Activated CD8-positive, alpha-beta memory T cell treated with anti-CD3 and anti-CD28 coated beads for 4 hours (primary cell): ENCODE data around the gene POU2F3.
A peak's percentile ranks its signal among the peaks of the same experiment; 100 is the strongest.

Experiments
- DNase-seq, 2 donors: peaks; one replicate each; pipeline ENCODE4 v3.0.0-alpha.2; 2020; ENCODE audit warnings: low read depth in 2 of 2

POU2F3 gene

DNA sequence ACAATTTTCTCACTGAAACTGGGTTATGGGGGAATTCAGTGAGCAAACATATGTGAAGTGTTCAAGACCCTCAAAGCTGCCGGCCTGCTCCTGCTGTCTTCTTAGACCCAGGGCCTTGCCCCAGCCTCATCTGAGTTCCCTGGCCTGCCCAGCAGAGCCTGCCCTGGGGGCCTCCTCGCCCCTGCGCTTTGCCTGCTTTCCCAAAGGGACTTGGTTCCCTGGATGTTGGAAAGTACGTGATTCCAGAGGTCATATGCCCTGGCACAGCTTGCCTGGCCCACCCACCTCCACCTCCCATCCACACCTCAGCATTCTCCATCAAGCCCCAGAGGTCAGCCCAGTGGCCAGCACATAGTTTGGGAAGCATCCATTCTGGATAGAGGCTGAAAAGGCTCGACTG is 13.7 kb upstream of the POU2F3 start:
- DNase-seq: no peak

DNA sequence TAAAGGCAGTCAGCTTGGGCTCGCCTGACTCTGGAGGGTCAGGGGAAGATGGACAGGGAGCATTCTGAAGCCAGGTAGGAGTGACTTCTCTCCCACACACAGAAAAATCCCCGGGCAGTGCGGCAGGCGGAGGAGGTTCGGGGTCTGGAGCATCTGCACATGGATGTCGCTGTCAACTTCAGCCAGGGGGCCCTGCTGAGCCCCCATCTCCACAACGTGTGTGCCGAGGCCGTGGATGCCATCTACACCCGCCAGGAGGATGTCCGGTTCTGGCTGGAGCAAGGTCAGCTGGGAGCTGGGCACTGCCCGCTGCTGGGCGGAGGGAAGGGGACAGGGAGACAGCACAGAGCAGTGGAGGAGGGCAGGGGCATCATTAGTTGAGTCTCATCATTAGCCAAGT is 13.2 kb upstream of the POU2F3 start:
- no peak for DNase-seq

DNA sequence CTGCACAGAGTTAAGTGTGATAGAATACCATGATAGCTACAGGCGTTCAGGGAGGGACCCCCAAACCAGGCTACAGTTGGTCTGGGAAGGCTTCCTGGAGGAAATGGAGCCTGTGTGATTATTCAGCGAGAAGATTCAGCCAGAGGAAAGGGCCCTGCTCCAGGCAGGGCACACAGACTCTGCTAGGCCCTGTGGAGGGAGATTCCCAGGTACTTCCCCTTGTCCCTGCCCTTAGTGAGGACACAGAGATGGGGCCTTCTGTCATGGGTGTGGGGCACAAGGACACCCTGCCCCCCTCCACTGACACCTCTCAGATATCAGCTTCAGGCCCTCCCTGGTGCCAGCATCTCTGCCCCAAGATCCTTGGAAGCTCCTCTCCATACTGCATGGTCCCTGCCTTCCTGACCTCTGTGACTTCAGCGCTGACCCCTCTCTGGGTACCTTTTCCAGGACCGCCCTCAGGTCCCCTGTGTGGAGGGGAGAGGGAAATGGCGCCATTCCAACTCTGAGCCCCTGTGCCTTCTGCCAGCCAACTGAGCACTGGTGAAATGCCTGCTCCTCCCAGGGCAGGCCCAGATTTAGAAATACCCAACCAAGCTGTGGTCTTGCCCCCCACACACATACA is 12.6 kb upstream of the POU2F3 start:
- DNase-seq: no peak

DNA sequence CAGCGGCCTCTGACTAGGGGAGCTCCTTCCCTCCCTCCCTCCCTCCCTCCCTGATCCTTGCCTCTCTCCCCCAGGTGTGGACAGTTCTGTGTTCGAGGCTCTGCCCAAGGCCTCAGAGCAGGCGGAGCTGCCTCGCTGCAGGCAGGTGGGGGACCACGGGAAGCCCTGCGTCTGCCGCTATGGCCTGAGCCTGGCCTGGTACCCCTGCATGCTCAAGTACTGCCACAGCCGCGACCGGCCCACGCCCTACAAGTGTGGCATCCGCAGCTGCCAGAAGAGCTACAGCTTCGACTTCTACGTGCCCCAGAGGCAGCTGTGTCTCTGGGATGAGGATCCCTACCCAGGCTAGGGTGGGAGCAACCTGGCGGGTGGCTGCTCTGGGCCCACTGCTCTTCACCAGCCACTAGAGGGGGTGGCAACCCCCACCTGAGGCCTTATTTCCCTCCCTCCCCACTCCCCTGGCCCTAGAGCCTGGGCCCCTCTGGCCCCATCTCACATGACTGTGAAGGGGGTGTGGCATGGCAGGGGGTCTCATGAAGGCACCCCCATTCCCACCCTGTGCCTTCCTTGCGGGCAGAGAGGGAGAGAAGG is 11.1 kb upstream of the POU2F3 start:
- DNase-seq: no peak

DNA sequence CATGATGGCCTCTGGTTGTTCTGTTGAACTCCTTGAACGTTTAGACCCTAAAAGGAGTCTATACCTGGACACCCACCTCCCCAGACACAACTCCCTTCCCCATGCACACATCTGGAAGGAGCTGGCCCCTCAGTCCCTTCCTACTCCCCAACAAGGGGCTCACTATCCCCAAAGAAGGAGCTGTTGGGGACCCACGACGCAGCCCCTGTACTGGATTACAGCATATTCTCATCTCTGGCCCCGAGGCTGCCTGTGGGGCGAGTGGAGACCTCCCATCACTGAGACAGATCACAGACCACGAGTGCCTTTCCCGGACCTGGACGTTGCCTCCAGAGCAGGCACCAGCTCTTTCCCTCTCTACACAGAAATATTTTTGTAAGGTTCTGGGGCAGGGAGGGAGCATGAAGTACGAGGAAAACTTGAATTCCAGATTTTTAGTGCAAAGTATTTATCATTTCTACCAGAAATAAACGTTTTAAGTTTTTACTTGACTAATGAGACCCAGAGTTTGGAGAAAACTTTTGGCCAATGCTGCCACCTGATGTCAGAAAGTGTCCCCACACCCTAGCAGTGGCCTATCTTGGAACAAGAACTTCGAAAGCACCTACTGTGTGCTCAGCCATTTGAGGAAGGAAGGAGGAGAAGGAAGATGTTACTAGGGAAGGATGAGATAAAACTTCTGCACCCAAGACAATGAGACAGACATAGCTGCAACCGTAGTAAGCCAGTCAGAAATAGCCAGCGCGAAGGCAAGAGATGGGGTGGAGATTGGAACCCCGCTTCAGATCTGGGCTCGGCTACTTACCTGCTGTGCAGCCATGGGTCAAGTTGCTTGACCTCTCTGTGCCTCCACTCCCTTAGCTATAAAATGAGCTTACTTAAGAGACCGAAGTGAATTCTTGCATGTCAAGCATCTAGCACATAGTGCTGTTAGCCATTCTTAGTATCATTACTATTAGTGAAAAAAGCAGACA is 10.2 kb upstream of the POU2F3 start:
- no peak for DNase-seq

DNA sequence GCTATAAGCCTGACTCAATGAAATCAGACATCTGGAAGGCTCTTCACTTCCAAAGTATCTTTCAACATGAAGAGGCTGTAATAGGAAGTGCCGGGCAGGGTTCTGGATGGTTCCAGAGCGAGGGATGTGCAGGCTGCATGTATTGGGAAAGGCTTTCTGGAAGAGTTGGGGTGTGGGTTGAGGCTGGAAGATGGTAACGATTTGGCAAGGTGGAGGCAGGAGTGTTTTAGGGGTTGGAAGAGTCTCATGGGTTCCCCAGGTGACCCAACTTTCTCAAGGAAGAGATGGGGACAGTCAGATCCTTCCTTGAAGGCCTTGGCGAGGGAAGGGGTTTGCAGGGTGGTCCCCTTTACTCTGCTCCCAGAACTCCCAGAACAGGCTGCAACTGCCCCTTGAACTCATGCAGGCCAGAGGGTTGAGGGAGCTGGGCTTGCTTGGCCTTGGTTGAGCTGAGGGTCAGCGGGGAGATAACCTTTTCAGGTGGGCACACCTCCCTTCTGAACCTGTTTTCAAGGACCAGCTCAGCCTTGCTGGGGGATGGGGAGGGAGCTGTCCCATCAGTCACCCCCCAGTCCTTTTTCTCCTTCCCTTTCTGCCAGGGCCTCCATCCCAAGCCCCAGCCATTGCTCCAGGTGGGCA is 9.4 kb upstream of the POU2F3 start:
- no peak for DNase-seq

DNA sequence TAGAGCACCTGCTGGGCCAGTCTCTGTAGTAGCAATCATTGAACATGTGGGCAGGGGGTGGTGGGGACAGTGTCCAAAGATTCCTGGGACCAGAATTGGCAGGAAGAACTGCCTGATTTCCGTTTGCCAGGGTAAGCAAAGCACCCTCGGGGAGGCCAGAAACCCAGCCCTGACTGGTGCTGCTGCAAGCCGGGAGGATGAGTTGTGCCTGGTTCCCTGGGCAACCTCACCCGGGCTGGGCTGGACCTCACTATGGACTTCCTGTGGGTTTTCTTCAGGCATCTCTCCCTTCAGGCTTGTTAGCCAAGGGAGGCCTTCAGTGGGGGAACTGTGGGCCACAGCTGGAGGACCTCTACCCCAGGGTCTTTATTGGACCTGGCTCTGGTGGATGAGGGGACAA is 8.0 kb upstream of the POU2F3 start:
- no peak for DNase-seq

DNA sequence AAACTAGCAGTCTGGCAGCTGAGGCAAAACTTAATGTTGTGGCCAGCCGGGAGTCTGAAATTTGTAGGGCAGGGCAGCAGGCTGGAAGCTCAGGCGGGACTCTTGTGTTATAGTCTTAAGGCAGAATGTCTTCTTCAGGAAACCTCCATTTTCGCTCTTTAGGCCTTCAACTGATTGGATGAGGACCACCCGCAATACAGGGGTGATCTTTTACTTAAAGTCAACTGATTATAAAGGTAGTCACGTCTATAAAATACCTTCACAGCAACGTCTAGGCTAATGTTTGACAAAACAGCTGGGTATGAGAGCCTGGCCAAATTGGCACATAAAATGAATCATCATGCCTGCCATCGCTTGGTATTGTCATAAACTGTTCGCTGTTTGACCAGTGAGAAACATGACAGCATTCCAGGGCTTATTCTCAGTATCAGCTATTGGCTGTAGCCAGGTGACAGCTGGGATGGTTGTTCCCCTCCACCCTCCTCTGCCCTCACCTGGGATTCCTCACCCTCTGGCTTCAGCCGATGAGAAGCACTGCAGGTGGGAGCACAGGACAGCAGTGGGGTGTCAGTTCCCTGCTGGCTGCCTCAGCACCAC is 6.6 kb upstream of the POU2F3 start:
- no peak for DNase-seq

DNA sequence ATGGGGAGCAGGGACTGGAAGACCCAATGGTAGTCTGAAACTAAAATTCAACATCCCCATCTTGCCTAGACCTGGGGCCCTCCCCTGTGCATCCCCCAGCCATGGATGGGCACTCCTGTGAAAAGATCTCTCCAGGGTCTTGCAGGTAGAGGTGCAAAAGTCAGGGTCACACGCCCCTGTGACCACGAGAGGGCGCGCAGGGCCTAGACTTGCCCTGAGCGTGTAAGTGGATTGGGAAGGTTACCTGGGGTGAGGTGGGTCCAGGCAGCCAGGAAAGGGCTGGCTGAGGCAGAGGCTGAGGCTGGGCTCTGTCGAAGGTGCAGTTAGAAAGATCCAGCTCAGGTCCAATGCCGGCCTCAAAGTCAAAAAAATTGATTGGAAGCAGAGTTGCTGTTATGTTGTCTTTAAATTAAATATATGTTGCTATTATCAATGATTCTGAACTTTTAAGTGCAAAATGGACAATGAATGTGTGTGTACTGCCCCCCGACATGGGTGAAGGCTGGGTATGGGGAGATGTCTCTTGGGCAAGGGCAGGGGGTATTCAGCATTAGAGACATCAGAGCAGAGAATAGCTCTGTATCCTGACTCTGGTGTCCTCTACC is 4.8 kb upstream of the POU2F3 start:
- peak in 1 of 2 donors; percentile 14 for DNase-seq

DNA sequence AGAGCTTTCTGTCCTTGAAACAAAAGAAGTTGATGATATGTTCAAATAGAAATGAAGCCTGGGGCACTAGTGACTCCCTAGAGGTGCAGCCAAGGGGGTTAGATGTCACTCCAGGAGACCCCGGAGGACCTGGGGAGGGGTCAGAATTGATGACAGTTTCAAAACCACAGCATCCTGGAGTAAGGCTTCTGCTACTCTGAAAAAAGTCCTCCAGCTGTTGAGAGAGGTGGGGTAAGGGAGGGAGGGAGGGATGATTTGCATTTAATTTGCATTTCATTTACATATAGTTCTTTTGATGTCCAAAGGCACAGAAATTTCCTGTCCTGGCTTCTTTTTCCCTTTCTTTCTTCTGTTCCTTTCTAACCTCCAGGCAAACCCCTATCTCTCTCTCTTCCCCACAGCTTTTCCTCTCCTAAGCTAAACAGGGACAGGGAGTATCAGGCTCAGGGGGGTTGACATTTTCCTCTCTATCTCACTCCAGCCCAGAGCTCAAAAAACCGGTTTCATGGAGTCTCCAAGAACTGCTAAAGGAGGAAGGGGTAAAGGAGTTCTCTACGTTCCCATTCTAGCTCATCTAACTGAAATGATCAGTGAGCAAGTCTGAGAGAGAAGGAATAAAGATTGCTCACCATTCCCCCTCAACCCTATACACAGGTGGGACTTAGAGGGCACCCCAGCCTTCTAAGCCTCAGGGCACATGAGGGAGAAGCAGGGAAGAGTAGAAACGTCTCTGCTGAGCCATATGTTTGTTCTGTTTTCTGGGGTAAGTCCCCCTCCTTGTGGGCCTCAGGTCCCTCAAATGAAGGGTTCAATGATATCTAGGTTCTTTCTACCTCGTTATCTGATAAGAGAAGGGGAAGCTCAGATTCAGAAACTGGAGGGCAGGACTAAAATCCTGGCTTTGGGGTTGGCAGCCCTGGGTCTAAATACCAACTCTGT is 3.5 kb upstream of the POU2F3 start:
- no peak for DNase-seq

DNA sequence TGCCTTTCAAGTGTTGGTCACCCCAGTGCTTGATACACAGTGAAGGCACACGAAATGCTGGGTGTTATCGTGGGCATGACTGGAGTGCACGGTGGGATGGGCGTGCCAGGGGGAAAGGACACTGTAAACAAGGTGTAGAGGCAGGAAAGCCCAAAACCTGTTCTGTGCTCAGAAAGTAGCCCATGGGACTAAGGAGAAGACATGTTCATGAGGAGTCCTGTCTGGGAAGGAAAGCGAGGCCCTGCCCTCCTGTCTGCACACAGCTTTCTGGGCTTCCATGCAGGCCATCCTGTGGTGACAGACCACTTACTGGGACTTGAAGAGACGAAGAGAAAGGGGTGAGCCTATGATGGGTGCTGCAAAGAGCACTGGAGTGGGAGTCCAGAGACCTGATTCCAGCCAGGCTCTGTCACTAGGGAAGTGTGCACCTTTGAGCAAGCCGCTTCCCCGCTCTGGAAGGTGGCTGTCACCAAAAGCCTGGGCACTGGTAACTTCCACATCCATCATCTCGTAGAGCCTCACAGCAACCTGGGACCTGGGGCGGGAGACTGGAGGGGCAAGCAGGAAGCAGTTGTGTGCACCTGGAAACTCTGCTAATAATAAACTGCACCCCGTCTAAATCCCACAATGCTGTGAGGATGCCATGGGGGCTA is 846 bp upstream of the POU2F3 start:
- no peak for DNase-seq

DNA sequence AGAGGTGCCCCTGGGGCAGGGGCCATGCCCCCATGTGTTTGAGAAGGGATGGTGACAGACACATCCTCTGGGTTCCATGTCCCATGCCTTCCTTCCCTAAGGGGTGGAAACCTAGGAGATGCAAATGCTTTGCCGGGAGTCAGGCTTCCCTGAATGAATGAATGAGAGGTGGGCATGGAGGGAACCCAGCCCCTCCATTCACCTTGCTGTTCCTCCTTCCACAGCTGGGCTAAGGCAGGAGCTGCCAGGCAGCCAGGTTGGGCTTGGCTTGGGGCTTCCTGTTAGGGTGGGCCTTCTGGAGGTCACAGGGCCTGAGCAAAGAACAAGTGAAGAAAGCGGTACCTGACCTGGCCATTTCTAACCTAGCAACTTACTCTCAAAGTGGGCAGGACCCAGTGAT is 926 bp downstream of the POU2F3 start:
- no peak for DNase-seq

DNA sequence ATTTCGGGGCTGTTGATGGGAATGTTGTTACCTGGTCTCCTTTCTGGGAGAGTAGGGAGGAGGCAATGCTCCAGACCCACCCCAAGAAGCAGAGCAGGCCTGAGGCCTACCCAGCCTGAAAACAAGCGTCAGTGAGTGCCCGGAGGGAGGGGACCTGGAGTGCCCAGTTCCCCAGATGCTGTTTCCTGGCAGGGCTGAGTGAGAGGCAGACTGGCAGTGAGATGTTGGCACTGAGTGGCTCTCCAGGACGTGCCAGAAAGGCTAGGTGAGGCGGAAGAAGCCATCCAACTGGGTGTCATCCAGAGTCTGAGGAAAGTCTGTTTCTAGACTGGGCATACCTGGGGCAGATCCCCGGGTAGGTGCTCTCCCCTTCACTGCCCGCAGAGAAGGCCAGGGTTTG is 1.3 kb downstream of the POU2F3 start:
- DNase-seq: no peak

DNA sequence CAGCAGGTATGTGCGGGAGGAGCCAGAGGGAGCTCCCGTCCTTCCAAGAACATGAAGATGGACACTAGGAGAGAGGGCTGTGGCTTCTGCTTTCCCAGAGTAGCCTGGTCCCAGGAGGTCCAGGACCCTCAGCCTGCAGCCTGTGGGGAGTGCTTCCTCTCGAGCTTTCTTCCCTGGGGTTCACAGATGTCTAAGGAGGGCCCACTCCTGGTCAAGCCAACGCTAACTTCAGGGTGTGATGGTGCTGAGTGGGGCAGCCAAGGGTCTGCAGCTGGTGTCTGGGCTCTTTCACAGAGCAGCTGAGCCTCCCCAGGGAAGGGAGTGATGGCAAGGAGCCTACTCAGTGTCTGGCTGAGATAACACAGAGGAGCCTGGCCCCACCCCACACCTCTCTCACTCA is 3.3 kb downstream of the POU2F3 start:
- no peak for DNase-seq

DNA sequence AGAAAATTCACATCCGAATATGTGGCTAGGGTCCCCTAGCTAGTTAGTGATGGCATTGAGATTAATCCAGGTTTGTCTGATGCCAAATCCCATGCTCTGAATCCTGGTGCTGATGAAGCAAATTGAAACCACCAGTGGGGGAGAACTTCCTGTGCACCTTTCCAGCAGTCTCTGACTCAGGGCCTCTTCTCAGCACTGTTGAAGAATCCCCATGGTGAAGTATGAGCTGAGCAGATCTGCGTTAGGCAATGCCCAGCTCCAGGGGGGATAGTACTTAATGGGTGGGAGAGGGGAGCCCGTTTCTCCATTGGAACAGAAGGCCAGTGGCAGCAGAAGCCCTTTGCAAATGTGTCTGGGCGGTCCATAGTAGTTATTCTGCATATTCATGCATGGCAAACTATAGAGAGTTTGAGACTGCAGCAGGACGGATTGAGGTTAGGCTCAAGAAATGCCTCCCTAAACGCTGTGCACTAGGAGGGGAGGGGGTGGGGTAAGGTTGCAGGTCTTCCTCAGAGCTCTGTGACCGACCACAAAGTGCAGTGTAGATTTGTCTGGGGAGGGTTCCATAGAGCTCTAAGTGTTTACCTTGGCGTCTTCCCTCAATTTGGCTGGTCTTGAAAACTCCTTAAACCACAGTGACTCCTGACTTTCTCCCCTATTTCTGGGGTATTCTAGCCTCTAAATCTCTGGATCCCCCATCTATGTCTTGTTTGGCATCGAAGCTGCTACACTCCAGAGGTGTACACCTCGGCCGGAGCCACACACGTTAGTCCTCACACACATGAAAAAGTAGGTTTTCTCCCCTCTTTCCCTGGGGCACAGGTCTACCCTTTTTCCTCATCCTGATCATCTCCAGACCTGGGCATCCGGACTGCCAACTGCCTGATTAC is 4.8 kb downstream of the POU2F3 start:
- no peak for DNase-seq

DNA sequence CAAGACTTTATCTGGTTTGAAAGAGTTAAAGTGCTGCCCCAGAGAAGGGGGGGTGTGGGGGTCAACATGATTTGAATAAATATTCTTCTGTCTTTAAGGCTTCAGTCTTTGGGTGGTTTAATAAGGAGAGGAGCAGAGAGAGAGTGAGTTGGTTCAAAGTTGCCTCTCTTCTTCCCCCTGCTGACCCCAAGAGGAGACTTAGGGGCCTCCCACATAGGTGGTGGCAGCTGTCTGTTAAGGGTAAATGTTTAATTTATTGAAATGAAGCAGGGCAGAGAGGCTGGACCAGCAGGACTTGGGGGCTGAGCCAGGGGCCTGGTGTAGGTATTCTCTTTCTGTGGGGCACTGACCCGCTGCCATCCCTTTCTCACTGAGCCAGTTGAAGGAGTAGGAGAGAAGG is 5.5 kb downstream of the POU2F3 start:
- no peak for DNase-seq

DNA sequence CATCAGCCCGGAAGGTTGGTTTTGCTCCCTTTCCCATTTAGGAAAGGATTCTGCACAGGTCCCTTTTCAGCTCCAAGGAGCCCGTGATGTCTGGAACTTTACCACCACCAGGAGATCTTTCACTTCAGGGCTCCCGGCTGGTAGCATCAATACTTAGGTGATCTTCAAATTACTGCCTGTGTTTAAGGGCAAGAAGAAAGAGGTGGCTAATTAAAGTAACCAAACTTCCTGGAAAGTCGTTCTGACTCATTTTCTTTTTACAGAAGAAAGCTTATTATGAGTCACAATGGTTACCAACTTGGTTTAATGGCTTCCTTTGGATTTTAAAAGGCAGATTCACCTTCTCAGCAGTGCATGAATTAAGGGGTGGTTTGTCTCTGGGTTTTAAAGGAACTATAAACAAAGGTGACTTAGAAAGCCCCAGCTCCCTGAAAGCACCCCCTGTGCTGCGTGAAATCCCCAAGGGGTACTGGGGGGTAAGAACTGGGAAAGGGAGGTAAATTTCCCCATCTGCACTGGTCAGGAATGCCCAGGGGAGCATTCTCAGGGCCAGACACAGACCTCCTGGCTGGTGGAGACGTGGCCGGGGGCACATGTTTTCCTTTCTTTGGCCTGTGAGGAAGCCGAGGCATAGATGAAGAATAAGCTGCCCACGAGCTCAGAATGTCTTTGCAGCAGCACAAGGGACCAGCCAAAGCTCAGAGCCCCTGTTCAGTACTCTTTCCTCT is 8.8 kb downstream of the POU2F3 start:
- no peak for DNase-seq
